Glutamatergic neuron (in vitro differentiated cells): ENCODE data around the gene NREP. TPM values are rescaled to one million over a fixed set of nuclear protein-coding genes. Genes with fewer than 3 reads are reported as not detected.

Experiments used
- DNase-seq: peaks from one replicate; pipeline ENCODE4 v3.0.0; 2022
- H3K27ac Mint-ChIP-seq: one replicate; pipeline ENCODE4 v1.8.0; 2020; ENCODE audit warnings: mild to moderate bottlenecking, mixed read lengths, inconsistent platforms; ENCODE audit not compliant: unreplicated experiment
- H3K27me3 Mint-ChIP-seq: one replicate; pipeline ENCODE4 v1.8.0; 2020; ENCODE audit warnings: mild to moderate bottlenecking, moderate library complexity, mixed read lengths, inconsistent platforms; ENCODE audit not compliant: unreplicated experiment
- H3K36me3 Mint-ChIP-seq: one replicate; pipeline ENCODE4 v1.8.0; 2020; ENCODE audit warnings: mild to moderate bottlenecking, mixed read lengths, inconsistent platforms; ENCODE audit not compliant: unreplicated experiment
- H3K4me1 Mint-ChIP-seq: one replicate; pipeline ENCODE4 v1.8.0; 2020; ENCODE audit warnings: mild to moderate bottlenecking, low read depth, mixed read lengths, inconsistent platforms; ENCODE audit not compliant: unreplicated experiment
- H3K4me3 Mint-ChIP-seq: one replicate; pipeline ENCODE4 v1.8.0; 2020; ENCODE audit warnings: mild to moderate bottlenecking, mixed read lengths, inconsistent platforms; ENCODE audit not compliant: unreplicated experiment
- H3K9me3 Mint-ChIP-seq: one replicate; pipeline ENCODE4 v1.8.0; 2020; ENCODE audit warnings: mild to moderate bottlenecking, moderate library complexity, mixed read lengths, inconsistent platforms; ENCODE audit not compliant: unreplicated experiment
- CTCF ChIP-seq: fragments of 200-600 bp; sonication (generic); IDR thresholded peaks from one replicate; pipeline ENCODE4 v1.5.0; 2021; ENCODE audit not compliant: partially characterized antibody, unreplicated experiment
- total RNA-seq: library from RNA; stranded (reverse); fragmentation: NEBNext Ultra II Directional; extraction: Animal tissue kit (Norgen Biotek cat#: 25700); gene quantifications from one replicate; pipeline ENCODE4 v1.2.1, GENCODE V29; 2021; ENCODE audit not compliant: unreplicated experiment

The NREP gene
- total RNA-seq, 1 donor from 2014 or later, result 904 TPM

DNA sequence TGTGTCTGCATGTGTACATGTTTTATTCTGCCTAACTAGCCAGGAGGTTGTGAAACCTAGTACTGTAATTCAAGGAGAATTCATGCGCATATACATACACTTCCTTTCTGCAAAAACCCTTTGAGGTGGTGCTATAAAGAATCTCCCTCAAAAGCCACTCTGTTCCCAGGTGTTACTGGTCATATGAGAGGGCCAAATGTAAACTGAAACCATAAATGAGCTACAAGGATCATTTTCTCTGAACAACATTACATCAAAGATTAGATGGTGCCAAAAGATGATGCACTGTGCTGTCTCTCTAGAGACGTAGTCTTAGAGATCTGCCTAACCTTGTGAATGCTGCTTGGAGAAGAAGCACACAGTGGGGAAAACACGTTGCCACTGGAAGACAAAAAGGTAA is 15.7 kb downstream of the NREP start:
- peaks cover 69% of the 10 kb centered on the region for H3K4me1 Mint-ChIP-seq
- TF ChIP-seq CTCF, result no peak

GRCh38 chr5:111739416-111739815 is 17.6 kb downstream of the NREP start:
- no peak for TF ChIP-seq CTCF
- peak overlapping the region; percentile 94 for H3K27ac Mint-ChIP-seq
- no peak for DNase-seq

More for the DNA sequence above, 15.7 kb downstream of the NREP start:
- Mint-ChIP-seq H3K36me3 (no peaks in the 10 kb centered on the region), H3K27me3 (peaks cover 4% of the 10 kb centered on the region), H3K4me3 (peak overlapping the region; percentile 81), H3K9me3 (no peaks in the 10 kb centered on the region), H3K27ac (peak overlapping the region; percentile 88)
- DNase-seq, result no peak

GRCh38 chr5:111738118-111738517 is 18.9 kb downstream of the NREP start:
- Mint-ChIP-seq H3K4me3 (peak overlapping the region; percentile 68), H3K9me3 (no peaks in the 10 kb centered on the region), H3K27me3 (peaks cover 3% of the 10 kb centered on the region), H3K4me1 (peaks cover 71% of the 10 kb centered on the region), H3K36me3 (no peaks in the 10 kb centered on the region), H3K27ac (peak overlapping the region; percentile 94)
- no peak for TF ChIP-seq CTCF
- DNase-seq, result no peak

More at GRCh38 chr5:111739416-111739815, 17.6 kb downstream of the NREP start:
- Mint-ChIP-seq H3K27me3 (peaks cover 4% of the 10 kb centered on the region), H3K4me1 (peaks cover 72% of the 10 kb centered on the region), H3K36me3 (no peaks in the 10 kb centered on the region), H3K9me3 (no peaks in the 10 kb centered on the region), H3K4me3 (no peak overlapping the region)

DNA sequence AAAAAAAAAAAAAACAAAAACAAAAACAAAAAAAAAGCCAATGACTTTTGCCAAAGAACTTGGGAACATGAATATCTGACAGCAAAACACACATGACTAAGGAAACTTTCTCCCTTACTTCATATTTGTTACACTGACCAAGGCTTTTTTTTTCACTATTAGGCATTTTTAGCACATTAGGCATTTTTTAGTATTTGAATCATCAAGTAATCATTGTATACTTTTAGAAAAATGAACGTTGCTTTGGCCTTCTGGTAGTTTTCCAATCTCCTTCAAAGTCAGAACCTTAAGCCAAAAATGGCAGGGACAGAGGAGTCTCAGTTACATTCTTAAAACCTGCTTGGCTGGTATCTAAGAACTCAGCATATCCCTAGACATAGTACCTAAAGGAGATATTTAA is 19.3 kb downstream of the NREP start:
- H3K4me1 Mint-ChIP-seq, result peaks cover 72% of the 10 kb centered on the region
- TF ChIP-seq CTCF, result no peak
- no peak overlapping the region for H3K4me3 Mint-ChIP-seq
- H3K27ac Mint-ChIP-seq, result peak overlapping the region; percentile 5
- H3K9me3 Mint-ChIP-seq, result no peaks in the 10 kb centered on the region
- no peak for DNase-seq
- peaks cover 3% of the 10 kb centered on the region for H3K27me3 Mint-ChIP-seq
- no peaks in the 10 kb centered on the region for H3K36me3 Mint-ChIP-seq

- Mint-ChIP-seq H3K9me3 (no peaks in the 10 kb centered on the region), H3K27me3 (no peaks in the 10 kb centered on the region), H3K27ac (peak overlapping the region; percentile 91), H3K4me3 (peak overlapping the region; percentile 68), H3K4me1 (peaks cover 55% of the 10 kb centered on the region), H3K36me3 (no peaks in the 10 kb centered on the region)
- peak; percentile 78 for DNase-seq
- TF ChIP-seq CTCF, result no peak
Observed at GRCh38 chr5:111735583-111736270, 21.3 kb downstream of the NREP start.
